CD4-positive, alpha-beta T cell treated with Interleukin-15 for 1 hour (primary cell): Measurements from ENCODE around the gene CEP72.
"Not testable (repeated sequence)": the region's sequence is repeated elsewhere in the genome, so short reads cannot be mapped to it uniquely, and the experiment has no call there.

Source experiments
- DNase-seq: peaks from one replicate; pipeline ENCODE4 v3.0.0-alpha.2; 2020

The CEP72 gene

GRCh38 chr5:581266-581665, 30.9 kb upstream of the CEP72 start:
- DNase-seq: no peak

DNA sequence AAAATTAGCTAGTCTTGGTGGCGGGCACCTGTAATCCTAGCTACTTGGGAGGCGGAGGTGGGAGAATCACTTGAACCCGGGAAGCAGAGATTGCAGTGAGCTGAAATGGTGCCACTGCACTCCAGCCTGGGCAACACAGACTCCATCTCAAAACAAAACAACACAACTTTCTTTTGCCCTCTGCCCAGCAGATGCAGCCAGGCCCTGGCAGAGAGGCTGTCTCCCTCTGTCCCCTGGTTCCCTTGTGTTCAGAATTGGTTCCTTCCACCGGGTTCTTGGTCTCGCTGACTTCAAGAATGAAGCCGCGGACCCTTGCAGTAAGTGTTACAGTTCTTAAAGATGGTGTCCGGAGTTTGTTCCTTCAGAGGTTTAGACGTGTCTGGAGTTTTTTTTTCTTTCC, 30.2 kb upstream of the CEP72 start:
- no peak for DNase-seq

- DNase-seq: not testable (repeated sequence)
Observed at GRCh38 chr5:582445-582844, 29.7 kb upstream of the CEP72 start.

- no peak for DNase-seq
Observed at GRCh38 chr5:582936-583635, 29.1 kb upstream of the CEP72 start.

GRCh38 chr5:583645-584044, 28.5 kb upstream of the CEP72 start:
- DNase-seq: no peak

GRCh38 chr5:584216-584615, 27.9 kb upstream of the CEP72 start:
- no peak for DNase-seq

DNA sequence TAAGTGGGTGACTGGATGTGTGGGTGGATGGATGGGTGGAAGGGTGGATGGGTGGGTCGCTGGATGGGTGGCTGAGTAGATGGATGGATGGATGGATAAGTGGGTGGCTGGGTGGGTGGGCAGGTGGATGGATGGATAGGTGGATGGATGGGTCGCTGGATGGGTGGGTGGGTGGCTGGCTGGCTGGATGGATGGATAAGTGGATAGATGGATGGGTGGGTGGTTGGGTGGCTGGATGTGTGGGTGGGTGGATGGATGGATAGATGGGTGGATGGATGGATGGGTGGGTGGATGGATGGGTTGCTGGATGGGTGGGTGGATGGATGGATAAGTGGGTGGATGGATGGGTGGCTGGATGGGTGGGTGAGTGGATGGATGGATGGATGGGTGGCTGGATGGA, 27.3 kb upstream of the CEP72 start:
- DNase-seq: no peak

DNA sequence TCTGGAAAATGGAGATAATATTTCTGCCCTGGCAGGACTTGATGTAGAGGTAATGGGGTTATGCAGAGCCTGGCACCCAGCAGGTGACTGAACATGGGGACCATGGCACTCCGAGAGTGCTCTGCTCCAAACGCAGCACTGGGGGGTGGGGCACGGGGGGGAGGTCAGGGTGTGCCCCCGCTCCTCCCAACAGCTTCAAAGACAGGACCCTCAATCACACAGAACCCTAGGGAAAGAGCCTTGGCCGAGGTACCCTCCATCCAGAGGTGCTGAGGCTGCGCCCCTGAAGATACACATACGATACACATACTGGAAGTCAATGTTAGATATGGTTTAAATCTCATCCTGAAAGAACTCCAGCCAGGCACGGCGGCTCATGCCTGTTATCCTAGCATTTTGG, 26.6 kb upstream of the CEP72 start:
- DNase-seq: no peak

DNA sequence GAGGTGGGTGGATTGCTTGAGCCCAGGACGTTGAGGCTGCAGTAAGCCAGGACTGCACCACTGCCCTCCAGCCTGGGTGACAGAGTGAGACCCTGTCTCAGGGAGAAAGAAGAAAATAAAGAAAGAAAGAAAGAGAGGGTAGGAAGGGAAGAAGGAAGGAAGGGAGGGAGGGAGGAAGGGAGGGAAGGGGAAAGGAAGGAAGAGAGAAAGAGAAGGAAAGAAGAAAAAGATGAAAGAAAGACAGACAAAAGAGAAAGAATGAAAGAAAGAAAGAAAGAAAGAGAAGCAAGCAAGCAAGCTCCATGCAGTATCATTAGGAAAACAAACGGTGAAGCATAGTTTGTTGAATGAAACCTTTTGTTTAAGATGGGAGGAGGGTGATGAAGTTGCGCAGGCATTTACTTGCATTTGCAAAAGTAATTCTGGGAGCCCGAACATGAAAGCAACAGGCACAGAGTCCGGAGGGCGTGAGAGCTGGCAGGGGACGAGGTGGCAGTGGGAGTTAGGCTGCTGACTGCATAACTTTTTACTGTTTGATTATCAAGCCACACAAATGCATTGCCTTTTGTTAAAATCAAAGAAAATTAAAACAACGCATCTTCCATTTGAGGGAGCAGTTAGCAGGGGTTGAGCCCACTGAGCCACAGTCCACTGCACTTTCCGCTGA, 26.0 kb upstream of the CEP72 start:
- no peak for DNase-seq

GRCh38 chr5:586751-587285, 25.3 kb upstream of the CEP72 start:
- no peak for DNase-seq

DNA sequence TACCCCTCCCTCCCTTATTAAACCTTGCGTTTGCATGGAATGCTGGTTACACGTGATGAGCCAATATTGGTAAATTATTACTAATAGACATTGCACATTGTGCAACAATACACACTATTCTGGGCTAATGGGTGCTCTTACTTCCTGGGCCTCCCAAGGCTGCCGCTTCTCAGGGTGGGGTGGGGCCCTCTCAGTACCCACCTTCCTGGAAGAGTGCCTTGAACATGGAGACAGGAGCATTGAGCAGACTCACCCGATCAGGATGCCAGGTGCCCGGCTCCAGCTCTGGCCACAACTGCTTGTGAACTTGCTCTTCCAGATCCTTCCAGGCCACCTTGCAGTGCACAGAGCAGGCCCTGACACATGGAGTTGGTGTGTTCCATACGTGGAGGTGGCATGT, 24.7 kb upstream of the CEP72 start:
- DNase-seq: no peak

DNA sequence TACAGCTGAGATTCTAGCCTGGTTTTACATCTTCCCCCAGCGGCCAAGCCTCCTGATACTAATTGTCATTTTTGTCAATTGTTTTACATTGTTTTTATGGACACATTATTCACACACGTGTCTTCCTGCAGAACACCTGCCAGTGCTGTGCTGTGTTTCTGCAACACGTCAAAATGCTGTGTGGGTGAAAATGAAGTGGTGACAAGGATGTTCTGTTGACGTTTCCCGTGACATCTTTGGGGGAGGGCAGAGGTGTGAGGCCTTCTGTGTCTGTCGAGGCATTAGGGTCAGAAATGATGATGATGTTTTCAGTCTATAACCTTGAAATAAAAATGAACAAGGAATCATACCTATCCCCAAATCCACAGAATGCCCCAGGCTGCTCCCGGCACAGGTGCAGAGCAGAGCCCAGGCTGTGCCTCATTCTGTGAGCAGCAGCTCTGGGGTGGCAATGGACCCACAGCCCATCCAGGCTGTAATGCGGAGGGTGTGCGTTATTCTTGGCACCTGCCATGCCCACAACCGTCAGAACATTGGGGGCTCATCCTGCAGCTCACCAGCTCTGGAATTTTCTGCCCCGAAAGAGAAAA, 23.6 kb upstream of the CEP72 start:
- no peak for DNase-seq

DNA sequence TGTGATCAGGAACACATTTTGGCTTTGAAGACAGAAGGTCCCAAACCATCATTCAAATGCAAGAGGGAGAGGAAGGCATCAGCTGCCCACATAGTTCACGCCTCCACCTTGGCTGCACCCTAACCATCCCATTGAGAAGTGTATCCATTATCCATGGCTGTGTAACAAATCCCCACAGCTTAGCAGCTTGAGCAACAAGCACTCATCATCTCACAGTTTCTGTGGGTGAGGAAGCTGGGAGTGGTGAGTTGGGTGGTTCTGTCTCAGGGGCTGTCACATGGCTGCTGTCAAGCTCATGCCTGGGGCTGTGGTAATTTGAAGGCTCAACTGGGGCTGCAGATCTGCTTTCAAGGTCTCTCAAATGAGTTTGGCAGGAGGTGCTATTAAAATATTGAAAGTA, 23.0 kb upstream of the CEP72 start:
- DNase-seq: no peak

- no peak for DNase-seq
Observed at GRCh38 chr5:589588-589987, 22.6 kb upstream of the CEP72 start.

DNA sequence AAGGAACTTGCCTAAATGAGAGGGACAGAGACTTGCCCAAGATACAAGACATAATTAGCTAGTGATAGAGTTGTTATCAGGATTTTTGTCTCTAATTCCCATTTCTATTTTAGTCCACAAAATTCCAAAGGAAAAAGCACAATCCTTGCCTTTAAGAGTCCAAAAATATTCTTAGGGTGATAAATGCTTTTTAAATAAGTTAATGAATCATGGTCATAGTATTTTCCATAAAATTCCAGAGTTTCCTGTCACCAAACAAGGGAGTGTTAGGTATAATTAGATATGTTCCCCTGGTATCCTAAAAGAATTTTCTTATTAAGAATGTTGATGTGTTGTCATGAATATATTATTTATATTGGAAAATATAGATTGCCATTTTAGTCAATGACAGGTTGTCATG, 21.8 kb upstream of the CEP72 start:
- DNase-seq: no peak

- no peak for DNase-seq
Observed at GRCh38 chr5:591746-592145, 20.4 kb upstream of the CEP72 start.

DNA sequence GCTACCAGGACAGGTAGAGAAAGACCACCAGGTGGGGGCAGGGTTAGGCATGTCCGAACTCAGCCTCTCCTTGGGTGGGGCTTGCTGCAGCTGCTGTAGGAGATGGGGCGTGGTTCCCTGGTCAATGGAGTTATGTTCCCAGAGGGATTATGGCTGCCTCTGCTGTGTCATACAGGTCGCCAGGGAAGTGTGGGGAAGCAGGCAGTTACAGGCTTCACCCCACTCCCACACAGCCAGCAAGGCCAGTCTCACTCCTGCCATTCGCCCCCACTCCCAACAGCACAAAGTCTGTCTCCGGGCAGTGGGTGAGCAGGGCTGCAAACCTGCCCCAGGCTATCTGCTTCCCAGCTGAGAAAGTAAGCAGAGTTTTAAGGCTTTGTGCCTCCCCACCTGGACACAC, 20.0 kb upstream of the CEP72 start:
- no peak for DNase-seq

GRCh38 chr5:593511-593910, 18.6 kb upstream of the CEP72 start:
- DNase-seq: no peak

GRCh38 chr5:594226-594860, 17.8 kb upstream of the CEP72 start:
- no peak for DNase-seq

GRCh38 chr5:595285-595875, 16.8 kb upstream of the CEP72 start:
- DNase-seq: no peak

GRCh38 chr5:597871-598563, 14.1 kb upstream of the CEP72 start:
- no peak for DNase-seq

- no peak for DNase-seq
Observed at GRCh38 chr5:598564-598890, 13.6 kb upstream of the CEP72 start.
